OCI-LY3 (cell line): ENCODE measurements around the gene TBXAS1.

ENCODE experiments used
- EZH2phosphoT487 ChIP-seq: fragments of 200-600 bp; shearing (Covaris generic); IDR thresholded peaks from 2 replicates; pipeline ENCODE4 v1.6.1; 2018; ENCODE audit warnings: antibody characterized with exemption, mixed run types, low read depth
- TF ChIP-seq, protein P1 (sequence below): fragments of 200-600, 300-600 bp; sonication (generic); IDR thresholded peaks from 2 replicates; pipeline ENCODE4 v1.5.1; 2014; ENCODE audit warnings: antibody characterized with exemption, low read length, low read depth

DNA sequence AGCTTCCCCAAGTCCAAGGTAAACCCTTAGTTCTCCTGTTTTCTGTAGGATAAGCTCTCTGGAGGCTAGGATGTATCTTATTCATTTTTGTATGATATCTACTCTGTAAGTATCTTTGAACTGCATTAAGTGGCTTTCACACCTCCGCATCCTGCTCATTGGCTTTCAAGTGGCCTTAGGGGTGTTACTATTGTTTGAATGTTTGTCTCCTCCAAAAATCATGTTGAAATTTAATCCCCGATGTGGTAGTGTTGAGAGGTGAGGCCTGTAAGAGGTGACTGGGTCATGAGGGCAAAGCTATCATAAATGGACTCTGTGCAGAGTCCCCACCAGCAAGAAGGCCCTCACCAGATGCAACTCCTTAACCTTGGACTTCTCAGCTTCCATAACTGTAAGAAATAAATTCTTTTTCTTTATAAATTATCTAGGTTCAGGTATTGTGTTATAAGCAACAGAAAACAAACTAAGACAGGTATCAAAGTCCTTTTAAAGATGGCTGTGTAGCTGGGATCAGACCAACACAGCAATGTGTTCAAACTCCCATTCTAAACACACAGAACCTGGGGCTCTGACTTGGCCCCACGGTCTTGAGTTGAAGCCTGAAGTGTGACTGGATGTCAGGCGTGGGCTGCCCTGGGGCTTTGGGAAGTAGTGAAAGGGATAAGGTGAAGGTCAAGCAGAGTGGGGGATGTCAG, 25.9 kb downstream of the TBXAS1 start:
- no peak for TF ChIP-seq EZH2phosphoT487
- TF ChIP-seq, protein P1, sequence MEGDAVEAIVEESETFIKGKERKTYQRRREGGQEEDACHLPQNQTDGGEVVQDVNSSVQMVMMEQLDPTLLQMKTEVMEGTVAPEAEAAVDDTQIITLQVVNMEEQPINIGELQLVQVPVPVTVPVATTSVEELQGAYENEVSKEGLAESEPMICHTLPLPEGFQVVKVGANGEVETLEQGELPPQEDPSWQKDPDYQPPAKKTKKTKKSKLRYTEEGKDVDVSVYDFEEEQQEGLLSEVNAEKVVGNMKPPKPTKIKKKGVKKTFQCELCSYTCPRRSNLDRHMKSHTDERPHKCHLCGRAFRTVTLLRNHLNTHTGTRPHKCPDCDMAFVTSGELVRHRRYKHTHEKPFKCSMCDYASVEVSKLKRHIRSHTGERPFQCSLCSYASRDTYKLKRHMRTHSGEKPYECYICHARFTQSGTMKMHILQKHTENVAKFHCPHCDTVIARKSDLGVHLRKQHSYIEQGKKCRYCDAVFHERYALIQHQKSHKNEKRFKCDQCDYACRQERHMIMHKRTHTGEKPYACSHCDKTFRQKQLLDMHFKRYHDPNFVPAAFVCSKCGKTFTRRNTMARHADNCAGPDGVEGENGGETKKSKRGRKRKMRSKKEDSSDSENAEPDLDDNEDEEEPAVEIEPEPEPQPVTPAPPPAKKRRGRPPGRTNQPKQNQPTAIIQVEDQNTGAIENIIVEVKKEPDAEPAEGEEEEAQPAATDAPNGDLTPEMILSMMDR, result no peak
